HG03469 (cell line): Measurements from ENCODE around the gene FBXW8.
A peak's percentile ranks its signal among the peaks of the same experiment; 100 is the strongest.

ENCODE experiments used
- ATAC-seq: cut with Tn5 transposase; IDR thresholded peaks from one replicate; pipeline ENCODE4 v1.9.1; 2021; ENCODE audit warnings: mild to moderate bottlenecking, moderate library complexity, moderate number of reproducible peaks; ENCODE audit not compliant: unreplicated experiment

The FBXW8 gene

GRCh38 chr12:116887244-116887643 lies 23.5 kb upstream of the FBXW8 start:
- ATAC-seq: no peak

GRCh38 chr12:116887897-116888296 lies 22.9 kb upstream of the FBXW8 start:
- no peak for ATAC-seq

GRCh38 chr12:116890330-116890729 lies 20.4 kb upstream of the FBXW8 start:
- no peak for ATAC-seq

GRCh38 chr12:116891019-116891418 lies 19.7 kb upstream of the FBXW8 start:
- ATAC-seq: no peak

GRCh38 chr12:116892349-116893140 lies 18.2 kb upstream of the FBXW8 start:
- no peak for ATAC-seq

GRCh38 chr12:116894913-116895312 lies 15.8 kb upstream of the FBXW8 start:
- no peak for ATAC-seq

GRCh38 chr12:116896411-116896924 lies 14.3 kb upstream of the FBXW8 start:
- no peak for ATAC-seq

- ATAC-seq: no peak
These were observed 13.3 kb upstream of the FBXW8 start for GRCh38 chr12:116897476-116897875.

GRCh38 chr12:116898669-116899068 lies 12.1 kb upstream of the FBXW8 start:
- ATAC-seq: no peak

- no peak for ATAC-seq
These were observed 9.1 kb upstream of the FBXW8 start for GRCh38 chr12:116901612-116902011.

- no peak for ATAC-seq
These were observed 6.9 kb upstream of the FBXW8 start for GRCh38 chr12:116903818-116904217.

GRCh38 chr12:116906285-116906684 lies 4.5 kb upstream of the FBXW8 start:
- no peak for ATAC-seq

- ATAC-seq: no peak
These were observed 488 bp upstream of the FBXW8 start for GRCh38 chr12:116910280-116910644.

GRCh38 chr12:116915326-116915725 lies 4.6 kb downstream of the FBXW8 start:
- no peak for ATAC-seq

GRCh38 chr12:116916122-116916521 lies 5.4 kb downstream of the FBXW8 start:
- ATAC-seq: no peak

GRCh38 chr12:116916714-116917114 lies 6.0 kb downstream of the FBXW8 start:
- peak; percentile 81 for ATAC-seq

- ATAC-seq: no peak
These were observed 7.7 kb downstream of the FBXW8 start for GRCh38 chr12:116918464-116918863.

- ATAC-seq: no peak
These were observed 8.5 kb downstream of the FBXW8 start for GRCh38 chr12:116919247-116919661.

GRCh38 chr12:116919706-116920485 lies 9.1 kb downstream of the FBXW8 start:
- no peak for ATAC-seq

GRCh38 chr12:116920939-116921338 lies 10.2 kb downstream of the FBXW8 start:
- no peak for ATAC-seq

- peak; percentile 35 for ATAC-seq
These were observed 11.6 kb downstream of the FBXW8 start for GRCh38 chr12:116922194-116922897.
